NT2/D1 (cell line): ENCODE data around the gene SPDYE4.

ENCODE experiments used
- DNase-seq: peaks from one replicate; pipeline ENCODE4 v3.0.0-alpha.2; 2011; ENCODE audit warnings: low read depth, low spot score
- H3K27me3 ChIP-seq: 2 replicates; pipeline ENCODE4 v1.6.0; 2011; ENCODE audit warnings: mild to moderate bottlenecking; ENCODE audit not compliant: insufficient read length, insufficient read depth
- H3K36me3 ChIP-seq: 2 replicates; pipeline ENCODE4 v1.6.1; 2011; ENCODE audit warnings: mild to moderate bottlenecking, low read length, mixed read lengths; ENCODE audit not compliant: insufficient read depth, insufficient read length
- H3K4me1 ChIP-seq: 2 replicates; pipeline ENCODE4 v1.5.1; 2011; ENCODE audit not compliant: insufficient read depth, insufficient read length
- H3K4me3 ChIP-seq: 2 replicates; pipeline ENCODE4 v1.5.1; 2011; ENCODE audit warnings: low read depth; ENCODE audit not compliant: insufficient read length
- H3K9ac ChIP-seq: 2 replicates; pipeline ENCODE4 v1.6.0; 2011; ENCODE audit warnings: low read depth; ENCODE audit not compliant: insufficient read length
- H3K9me3 ChIP-seq: 2 replicates; pipeline ENCODE4 v1.5.1; 2011; ENCODE audit warnings: mild to moderate bottlenecking, low read length; ENCODE audit not compliant: insufficient read depth
- SUZ12 ChIP-seq: IDR thresholded peaks from 2 replicates; pipeline ENCODE4 v1.6.1; 2011; ENCODE audit not compliant: insufficient read length, insufficient read depth; ENCODE audit errors: extremely low read depth
- YY1 ChIP-seq: IDR thresholded peaks from 2 replicates; pipeline ENCODE4 v1.6.1; 2011; ENCODE audit not compliant: insufficient read length, insufficient read depth
- ZNF274 ChIP-seq: IDR thresholded peaks from 2 replicates; pipeline ENCODE4 v1.6.1; 2011; ENCODE audit warnings: mild to moderate bottlenecking, low read depth, low read length

SPDYE4 gene

GRCh38 chr17:8792646-8793045 is 34.3 kb upstream of the SPDYE4 start:
- no peaks in the 10 kb centered on the region for H3K27me3 ChIP-seq
- TF ChIP-seq ZNF274 (no peak), SUZ12 (no peak), YY1 (no peak)

GRCh38 chr17:8791910-8792270 is 33.5 kb upstream of the SPDYE4 start:
- DNase-seq, result no peak
- no peaks in the 10 kb centered on the region for H3K27me3 ChIP-seq
- H3K9me3 ChIP-seq, result peaks cover 23% of the 10 kb centered on the region
- TF ChIP-seq YY1, result no peak
- TF ChIP-seq SUZ12, result no peak
- no peak for TF ChIP-seq ZNF274
- no peak overlapping the region for H3K4me3 ChIP-seq
- H3K36me3 ChIP-seq, result no peaks in the 10 kb centered on the region
- no peaks in the 10 kb centered on the region for H3K4me1 ChIP-seq
- no peak overlapping the region for H3K9ac ChIP-seq

More at GRCh38 chr17:8792646-8793045, 34.3 kb upstream of the SPDYE4 start:
- DNase-seq, result no peak
- Histone ChIP-seq H3K9me3 (peaks cover 23% of the 10 kb centered on the region), H3K9ac (no peak overlapping the region), H3K4me1 (no peaks in the 10 kb centered on the region), H3K4me3 (no peak overlapping the region), H3K36me3 (no peaks in the 10 kb centered on the region)

- no peaks in the 10 kb centered on the region for H3K27me3 ChIP-seq
- peaks cover 23% of the 10 kb centered on the region for H3K9me3 ChIP-seq
- no peak for DNase-seq
- no peak overlapping the region for H3K4me3 ChIP-seq
- H3K9ac ChIP-seq, result no peak overlapping the region
- no peak for TF ChIP-seq YY1
- TF ChIP-seq ZNF274, result no peak
- no peak for TF ChIP-seq SUZ12
- no peaks in the 10 kb centered on the region for H3K4me1 ChIP-seq
- H3K36me3 ChIP-seq, result no peaks in the 10 kb centered on the region
These were observed 33.0 kb upstream of the SPDYE4 start for GRCh38 chr17:8791248-8791909.

- H3K36me3 ChIP-seq, result no peaks in the 10 kb centered on the region
- no peaks in the 10 kb centered on the region for H3K4me1 ChIP-seq
- H3K9me3 ChIP-seq, result peaks cover 23% of the 10 kb centered on the region
- no peak overlapping the region for H3K9ac ChIP-seq
- H3K27me3 ChIP-seq, result no peaks in the 10 kb centered on the region
- no peak overlapping the region for H3K4me3 ChIP-seq
- no peak for TF ChIP-seq SUZ12
- no peak for TF ChIP-seq ZNF274
- TF ChIP-seq YY1, result no peak
- DNase-seq, result no peak
These were observed 31.4 kb upstream of the SPDYE4 start for GRCh38 chr17:8789743-8790142.

- no peaks in the 10 kb centered on the region for H3K27me3 ChIP-seq
- DNase-seq, result no peak
- TF ChIP-seq ZNF274 (no peak), YY1 (no peak), SUZ12 (no peak)
These were observed 30.7 kb upstream of the SPDYE4 start for GRCh38 chr17:8788998-8789397.

GRCh38 chr17:8785547-8786413 is 27.4 kb upstream of the SPDYE4 start:
- Histone ChIP-seq H3K27me3 (no peaks in the 10 kb centered on the region), H3K36me3 (no peaks in the 10 kb centered on the region), H3K4me3 (no peak overlapping the region), H3K9ac (no peak overlapping the region), H3K4me1 (no peaks in the 10 kb centered on the region), H3K9me3 (peaks cover 2% of the 10 kb centered on the region; the same call in 1 of the 2 replicates)
- no peak for TF ChIP-seq ZNF274
- no peak for TF ChIP-seq SUZ12
- TF ChIP-seq YY1, result no peak
- peak; percentile 55 for DNase-seq

More at GRCh38 chr17:8788998-8789397, 30.7 kb upstream of the SPDYE4 start:
- H3K4me3 ChIP-seq, result no peak overlapping the region
- H3K36me3 ChIP-seq, result no peaks in the 10 kb centered on the region
- peaks cover 23% of the 10 kb centered on the region for H3K9me3 ChIP-seq
- no peak overlapping the region for H3K9ac ChIP-seq
- no peaks in the 10 kb centered on the region for H3K4me1 ChIP-seq

- H3K4me3 ChIP-seq, result no peak overlapping the region
- no peak for TF ChIP-seq SUZ12
- no peak for TF ChIP-seq YY1
- TF ChIP-seq ZNF274, result no peak
- H3K27me3 ChIP-seq, result no peaks in the 10 kb centered on the region
- no peak overlapping the region for H3K9ac ChIP-seq
- no peaks in the 10 kb centered on the region for H3K9me3 ChIP-seq
- no peak for DNase-seq
- H3K4me1 ChIP-seq, result no peaks in the 10 kb centered on the region
- H3K36me3 ChIP-seq, result no peaks in the 10 kb centered on the region
These were observed 23.8 kb upstream of the SPDYE4 start for GRCh38 chr17:8782176-8782575.
